Neuronal stem cell (in vitro differentiated cells): ENCODE results near the gene MIEN1.

Source experiments
- DNase-seq: peaks from one replicate; pipeline ENCODE4 v3.0.0-alpha.2; 2013; ENCODE audit warnings: low spot score
- H2AFZ ChIP-seq: one replicate; pipeline ENCODE4 v1.6.1; 2013; ENCODE audit warnings: mild to moderate bottlenecking, low read length, inconsistent platforms
- H2AK5ac ChIP-seq: 2 replicates; pipeline ENCODE4 v1.6.1; 2013; ENCODE audit warnings: low read depth, mild to moderate bottlenecking, inconsistent platforms, low read length, moderate library complexity, mixed read lengths
- H2BK120ac ChIP-seq: 2 replicates; pipeline ENCODE4 v1.6.1; 2013; ENCODE audit warnings: low read depth, mild to moderate bottlenecking, inconsistent platforms, low read length, moderate library complexity, mixed read lengths
- H2BK12ac ChIP-seq: one replicate; pipeline ENCODE4 v1.6.1; 2013; ENCODE audit warnings: low read length, inconsistent platforms
- H2BK15ac ChIP-seq: 2 replicates; pipeline ENCODE4 v1.6.1; 2013; ENCODE audit warnings: mild to moderate bottlenecking, low read length, inconsistent platforms, mixed read lengths
- H2BK5ac ChIP-seq: one replicate; pipeline ENCODE4 v1.6.1; 2013; ENCODE audit warnings: inconsistent platforms, mild to moderate bottlenecking, low read length, moderate library complexity
- H3K14ac ChIP-seq: one replicate; pipeline ENCODE4 v1.6.1; 2013; ENCODE audit warnings: low read length, inconsistent platforms
- H3K18ac ChIP-seq: 2 replicates; pipeline ENCODE4 v1.6.1; 2013; ENCODE audit warnings: low read length, inconsistent platforms
- H3K23ac ChIP-seq: 2 replicates; pipeline ENCODE4 v1.6.1; 2013; ENCODE audit warnings: low read depth, mild to moderate bottlenecking, mixed read lengths, low read length, inconsistent platforms; ENCODE audit not compliant: poor library complexity
- H3K27ac ChIP-seq: replicated peaks from 3 replicates; pipeline ENCODE4 v1.5.1; 2013; ENCODE audit warnings: low read length, inconsistent platforms
- H3K27me3 ChIP-seq, 3 experiments: 2 replicates each; pipeline ENCODE4 v1.6.1; 2013; ENCODE audit warnings: low read length in 3 of 3, mild to moderate bottlenecking in 2 of 3, inconsistent platforms in 1 of 3, low read depth in 1 of 3, mixed read lengths in 1 of 3, moderate library complexity in 1 of 3; ENCODE audit not compliant: control insufficient read depth in 3 of 3, insufficient read depth in 3 of 3
- H3K36me3 ChIP-seq, 2 donors: replicated peaks in 1 of 2; 2 replicates each; pipeline ENCODE4 v1.6.1; 2013; ENCODE audit warnings: low read length in 2 of 2; ENCODE audit not compliant: control insufficient read depth in 2 of 2, insufficient read depth in 2 of 2
- H3K4ac ChIP-seq: 2 replicates; pipeline ENCODE4 v1.6.1; 2013; ENCODE audit warnings: inconsistent platforms, mild to moderate bottlenecking, low read length, moderate library complexity
- H3K4me1 ChIP-seq, 2 donors: 1 replicate in 1 of 2; 2 replicates in 1 of 2; pipeline ENCODE4 v1.6.1; 2013; ENCODE audit warnings: low read length in 2 of 2, low read depth in 1 of 2; ENCODE audit not compliant: control insufficient read depth in 2 of 2, insufficient read depth in 1 of 2
- H3K4me2 ChIP-seq: one replicate; pipeline ENCODE4 v1.6.1; 2013; ENCODE audit warnings: mild to moderate bottlenecking, low read length, inconsistent platforms; ENCODE audit not compliant: insufficient read depth, poor library complexity, severe bottlenecking
- H3K4me3 ChIP-seq, 2 donors: 2 replicates each; pipeline ENCODE4 v1.5.1; 2013; ENCODE audit warnings: low read length in 2 of 2, mild to moderate bottlenecking in 2 of 2, inconsistent platforms in 1 of 2, moderate library complexity in 1 of 2
- H3K79me1 ChIP-seq: one replicate; pipeline ENCODE4 v1.6.1; 2013; ENCODE audit warnings: low read depth, mild to moderate bottlenecking, inconsistent platforms, low read length, moderate library complexity
- H3K9ac ChIP-seq: one replicate; pipeline ENCODE4 v1.6.1; 2013; ENCODE audit warnings: mild to moderate bottlenecking, low read depth, low read length, inconsistent platforms; ENCODE audit not compliant: poor library complexity
- H3K9me3 ChIP-seq, 2 donors: replicated peaks in 1 of 2; 2 replicates each; pipeline versions ENCODE3 to v1.6.1; 2013; ENCODE audit warnings: low read length in 2 of 2, mild to moderate bottlenecking in 2 of 2, inconsistent platforms in 1 of 2, low read depth in 1 of 2, mixed read lengths in 1 of 2, moderate library complexity in 1 of 2; ENCODE audit not compliant: control insufficient read depth in 2 of 2, insufficient read depth in 1 of 2
- H4K8ac ChIP-seq: one replicate; pipeline ENCODE4 v1.6.1; 2013; ENCODE audit warnings: low read depth, mild to moderate bottlenecking, inconsistent platforms, low read length, moderate library complexity
- H4K91ac ChIP-seq: one replicate; pipeline ENCODE4 v1.6.1; 2013; ENCODE audit warnings: low read length, low read depth, mild to moderate bottlenecking, inconsistent platforms; ENCODE audit not compliant: poor library complexity
- WGBS, 2 donors: extraction: QIAGEN DNeasy Blood & Tissue Kit; methylation state at CpG; one replicate each; pipeline ENCODE4 v1.1.7; 2013; ENCODE audit warnings: missing lambda C conversion rate in 2 of 2, mixed read lengths in 1 of 2; ENCODE audit not compliant: insufficient read length in 2 of 2, insufficient replicate concordance in 1 of 2; ENCODE audit errors: extremely low coverage in 2 of 2; 5-methylcytosine and 5-hydroxymethylcytosine counted together

Gene MIEN1

DNA sequence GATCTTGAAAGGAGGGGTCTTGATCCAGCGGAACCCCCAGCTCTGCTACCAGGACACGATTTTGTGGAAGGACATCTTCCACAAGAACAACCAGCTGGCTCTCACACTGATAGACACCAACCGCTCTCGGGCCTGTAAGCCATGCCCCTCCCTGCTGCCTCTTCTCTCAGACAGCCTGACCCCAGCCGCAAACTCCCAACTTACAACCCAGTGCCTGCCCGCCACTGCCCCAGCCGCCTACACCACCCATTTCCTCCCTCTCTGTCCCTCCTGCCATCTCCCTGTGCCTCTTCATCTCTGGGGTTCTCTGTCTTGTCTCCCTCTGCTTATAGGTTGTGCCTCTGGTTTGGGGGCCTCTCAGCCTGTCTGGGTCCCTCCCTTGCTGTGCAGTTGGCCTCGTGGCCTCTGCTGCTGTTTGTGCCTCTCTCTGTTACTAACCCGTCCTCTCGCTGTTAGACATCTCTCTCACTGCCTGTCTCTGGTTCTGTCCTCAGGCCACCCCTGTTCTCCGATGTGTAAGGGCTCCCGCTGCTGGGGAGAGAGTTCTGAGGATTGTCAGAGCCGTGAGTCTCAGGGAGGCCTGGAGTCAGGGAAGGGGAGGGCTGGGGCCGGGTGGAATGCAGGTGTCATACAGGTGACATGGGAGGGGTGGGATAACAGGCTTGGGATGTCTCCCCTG is 20.9 kb downstream of the MIEN1 start:
- Histone ChIP-seq H2BK12ac (no peak overlapping the region), H3K4me2 (no peak overlapping the region), H3K9me3 (no peaks in the 10 kb centered on the region), H2BK15ac (no peak overlapping the region), H4K8ac (no peak overlapping the region), H3K4ac (no peak overlapping the region), H3K36me3 (peaks cover 52 to 77% of the 10 kb centered on the region in 2 donors), H3K23ac (peak overlapping the region; percentile 36), H2AFZ (no peak overlapping the region), H3K79me1 (peaks cover 17% of the 10 kb centered on the region), H3K4me3 (no peak overlapping the region), H3K18ac (no peak overlapping the region), H3K27me3 (no peaks in the 10 kb centered on the region), H3K14ac (no peak overlapping the region), H3K9ac (peak overlapping the region; percentile 17), H3K27ac (no peak overlapping the region), H4K91ac (peak overlapping the region; percentile 32), H2BK5ac (no peak overlapping the region), H2BK120ac (no peak overlapping the region), H2AK5ac (no peak overlapping the region), H3K4me1 (peaks cover 0 to 12% of the 10 kb centered on the region in 2 donors)
- DNase-seq: no peak
- no CpG with 5 or more reads among the region's 14 CpGs for WGBS, 2 donors

DNA sequence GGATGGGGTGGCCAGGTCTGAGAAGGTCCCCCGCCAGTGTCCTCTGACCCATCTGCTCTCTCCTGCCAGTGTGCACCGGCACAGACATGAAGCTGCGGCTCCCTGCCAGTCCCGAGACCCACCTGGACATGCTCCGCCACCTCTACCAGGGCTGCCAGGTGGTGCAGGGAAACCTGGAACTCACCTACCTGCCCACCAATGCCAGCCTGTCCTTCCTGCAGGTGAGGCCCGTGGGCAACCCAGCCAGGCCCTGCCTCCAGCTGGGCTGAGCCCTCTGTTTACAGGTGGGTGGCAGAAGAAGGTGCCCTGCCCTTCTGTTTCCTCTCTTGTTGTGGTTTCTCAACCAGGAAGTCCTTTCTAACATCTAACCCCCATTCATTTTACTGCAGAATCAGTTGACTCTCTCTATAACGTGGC is 23.4 kb downstream of the MIEN1 start:
- Histone ChIP-seq H2BK15ac (no peak overlapping the region), H3K27ac (no peak overlapping the region), H3K23ac (no peak overlapping the region), H3K4ac (no peak overlapping the region), H3K14ac (no peak overlapping the region), H3K27me3 (no peaks in the 10 kb centered on the region), H3K36me3 (peaks cover 41 to 70% of the 10 kb centered on the region in 2 donors), H3K4me3 (no peak overlapping the region), H4K8ac (no peak overlapping the region), H2BK5ac (no peak overlapping the region), H4K91ac (no peak overlapping the region), H3K18ac (no peak overlapping the region), H3K4me1 (peaks cover 0 to 22% of the 10 kb centered on the region in 2 donors), H2BK120ac (no peak overlapping the region), H3K9ac (no peak overlapping the region), H2AK5ac (no peak overlapping the region), H2AFZ (no peak overlapping the region), H3K79me1 (peaks cover 24% of the 10 kb centered on the region), H3K4me2 (no peak overlapping the region), H3K9me3 (no peaks in the 10 kb centered on the region), H2BK12ac (no peak overlapping the region)
- no CpG with 5 or more reads among the region's 7 CpGs for WGBS, 2 donors
- no peak for DNase-seq

DNA sequence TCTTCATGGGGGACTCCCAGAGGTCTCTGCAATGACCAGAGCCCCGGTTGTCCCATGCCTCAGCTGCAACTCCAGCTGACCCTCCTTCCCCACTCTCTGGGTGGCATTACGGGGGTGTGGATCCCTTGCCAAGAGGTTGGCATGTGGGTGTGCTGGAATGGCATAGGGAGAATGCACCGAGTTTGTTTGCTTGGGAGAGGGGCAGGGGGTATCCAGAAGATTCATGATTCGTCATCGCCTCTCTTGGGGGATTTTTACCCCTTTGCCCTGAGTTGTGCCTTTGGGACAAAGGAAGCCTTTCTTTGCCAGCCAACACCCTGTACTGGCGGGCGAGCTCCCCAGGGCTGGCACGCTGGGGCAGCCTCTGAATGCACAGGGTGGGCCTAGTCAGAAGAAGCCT is 23.9 kb downstream of the MIEN1 start:
- no peak overlapping the region for H3K27ac ChIP-seq
- H3K9ac ChIP-seq: no peak overlapping the region
- no peak overlapping the region for H2BK120ac ChIP-seq
- no peak overlapping the region for H3K4me2 ChIP-seq
- peaks cover 4 to 27% of the 10 kb centered on the region in 2 donors for H3K4me1 ChIP-seq
- no peaks in the 10 kb centered on the region for H3K9me3 ChIP-seq
- H3K4ac ChIP-seq: no peak overlapping the region
- no peak for DNase-seq
- H3K27me3 ChIP-seq: no peaks in the 10 kb centered on the region
- H3K79me1 ChIP-seq: peaks cover 24% of the 10 kb centered on the region
- no peak overlapping the region for H4K91ac ChIP-seq
- no peak overlapping the region for H3K18ac ChIP-seq
- H3K23ac ChIP-seq: no peak overlapping the region
- no peak overlapping the region for H2AFZ ChIP-seq
- H2AK5ac ChIP-seq: no peak overlapping the region
- no peak overlapping the region for H2BK15ac ChIP-seq
- H2BK12ac ChIP-seq: no peak overlapping the region
- peaks cover 36 to 69% of the 10 kb centered on the region in 2 donors for H3K36me3 ChIP-seq
- H2BK5ac ChIP-seq: no peak overlapping the region
- H3K14ac ChIP-seq: no peak overlapping the region
- no peak overlapping the region for H4K8ac ChIP-seq
- WGBS, 2 donors: no CpG with 5 or more reads among the region's 8 CpGs
- H3K4me3 ChIP-seq: no peak overlapping the region

DNA sequence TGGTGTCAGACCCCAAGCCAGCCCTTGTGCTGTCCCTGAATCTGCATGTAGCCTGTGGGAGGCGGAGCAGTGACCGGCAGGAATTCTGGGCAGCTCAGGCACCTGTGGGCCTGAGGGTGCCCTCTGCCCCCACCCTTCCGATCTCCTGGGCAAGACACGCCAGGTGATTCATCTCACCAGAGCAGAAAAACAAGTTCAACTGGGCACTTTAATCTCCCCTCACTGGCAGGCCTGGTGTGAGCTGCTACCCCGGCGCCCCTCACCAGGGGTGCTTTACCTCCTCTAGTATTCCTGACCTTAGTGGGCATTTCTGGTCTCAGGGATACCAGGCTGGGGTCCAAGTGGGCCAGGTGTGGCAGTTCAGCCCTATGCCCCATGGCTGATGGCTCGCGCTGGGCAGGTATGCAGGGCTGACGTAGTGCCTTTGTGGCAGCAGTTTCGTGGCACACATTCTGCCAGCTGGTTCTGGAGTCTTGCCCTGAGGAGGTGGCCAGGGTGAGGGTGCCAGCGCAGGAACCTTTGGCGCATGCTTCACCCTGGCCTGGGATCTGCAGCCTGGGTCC is 24.5 kb downstream of the MIEN1 start:
- H3K4me2 ChIP-seq: no peak overlapping the region
- no peak overlapping the region for H3K27ac ChIP-seq
- no peak overlapping the region for H3K14ac ChIP-seq
- WGBS, 2 donors: no CpG with 5 or more reads among the region's 12 CpGs
- no peak for DNase-seq
- peaks cover 9 to 32% of the 10 kb centered on the region in 2 donors for H3K4me1 ChIP-seq
- H2BK12ac ChIP-seq: no peak overlapping the region
- H2BK15ac ChIP-seq: no peak overlapping the region
- no peak overlapping the region for H4K8ac ChIP-seq
- peaks cover 35 to 66% of the 10 kb centered on the region in 2 donors for H3K36me3 ChIP-seq
- peak overlapping the region; percentile 4 for H2AK5ac ChIP-seq
- H3K9me3 ChIP-seq: no peaks in the 10 kb centered on the region
- no peak overlapping the region for H2AFZ ChIP-seq
- H3K9ac ChIP-seq: peak overlapping the region; percentile 2
- no peak overlapping the region for H3K4ac ChIP-seq
- H2BK5ac ChIP-seq: peak overlapping the region; percentile 10
- H4K91ac ChIP-seq: no peak overlapping the region
- no peaks in the 10 kb centered on the region for H3K27me3 ChIP-seq
- no peak overlapping the region for H2BK120ac ChIP-seq
- H3K23ac ChIP-seq: no peak overlapping the region
- no peak overlapping the region for H3K4me3 ChIP-seq
- peaks cover 24% of the 10 kb centered on the region for H3K79me1 ChIP-seq
- H3K18ac ChIP-seq: no peak overlapping the region
